ENCODE measurements around the gene AMDHD2. TPM values are rescaled to one million over a fixed set of nuclear protein-coding genes. Genes with fewer than 3 reads are reported as not detected.

The AMDHD2 gene
- total RNA-seq, 2 donors from 2014 or later = 42.6 to 67.0 TPM

- Histone ChIP-seq H3K9me3 (no peaks in the 10 kb centered on the region), H3K4me1 (ENCODE audit: control insufficient read depth in 1 of 2, low read depth in 2 of 2) (peaks cover 6 to 14% of the 10 kb centered on the region in 2 donors), H3K27me3 (replicated peaks; ENCODE audit: insufficient read depth) (no peaks in the 10 kb centered on the region), H3K27ac (no peak overlapping the region), H3K4me3 (no peak overlapping the region), H3K36me3 (peaks cover 32% of the 10 kb centered on the region)
- ATAC-seq (ENCODE audit: insufficient number of reproducible peaks, low FRiP score, low read depth) = no peak
- no peak for TF ChIP-seq CTCF (IDR thresholded peaks at IDR 0.05)
- DNase-seq (ENCODE audit: low spot score) = no peak
These were observed 7.6 kb downstream of the AMDHD2 start for GRCh38 chr16:2527784-2528100.

GRCh38 chr16:2528161-2529060 lies 8.2 kb downstream of the AMDHD2 start:
- Histone ChIP-seq H3K36me3 (peaks cover 32% of the 10 kb centered on the region), H3K27me3 (replicated peaks; ENCODE audit: insufficient read depth) (no peaks in the 10 kb centered on the region), H3K9me3 (no peaks in the 10 kb centered on the region), H3K4me3 (no peak overlapping the region), H3K27ac (no peak overlapping the region), H3K4me1 (ENCODE audit: control insufficient read depth in 1 of 2, low read depth in 2 of 2) (peaks cover 6 to 17% of the 10 kb centered on the region in 2 donors)
- no peak for TF ChIP-seq CTCF (IDR thresholded peaks at IDR 0.05)
- no peak for ATAC-seq (ENCODE audit: insufficient number of reproducible peaks, low FRiP score, low read depth)
- no peak for DNase-seq (ENCODE audit: low spot score)

GRCh38 chr16:2529061-2529931 lies 9.1 kb downstream of the AMDHD2 start:
- peaks cover 6 to 17% of the 10 kb centered on the region in 2 donors for H3K4me1 ChIP-seq (ENCODE audit: control insufficient read depth in 1 of 2, low read depth in 2 of 2)
- no peak overlapping the region for H3K27ac ChIP-seq
- H3K9me3 ChIP-seq = no peaks in the 10 kb centered on the region
- no peak for TF ChIP-seq CTCF (IDR thresholded peaks at IDR 0.05)
- H3K4me3 ChIP-seq = no peak overlapping the region
- no peaks in the 10 kb centered on the region for H3K27me3 ChIP-seq (replicated peaks; ENCODE audit: insufficient read depth)
- ATAC-seq (ENCODE audit: insufficient number of reproducible peaks, low FRiP score, low read depth) (no peak), DNase-seq (ENCODE audit: low spot score) (no peak)
- H3K36me3 ChIP-seq = peaks cover 27% of the 10 kb centered on the region

GRCh38 chr16:2529961-2530628 lies 9.9 kb downstream of the AMDHD2 start:
- Histone ChIP-seq H3K36me3 (peaks cover 24% of the 10 kb centered on the region), H3K27ac (no peak overlapping the region)
- ATAC-seq (ENCODE audit: insufficient number of reproducible peaks, low FRiP score, low read depth) = no peak

More at GRCh38 chr16:2529961-2530628, 9.9 kb downstream of the AMDHD2 start:
- Histone ChIP-seq H3K4me3 (no peak overlapping the region), H3K27me3 (replicated peaks; ENCODE audit: insufficient read depth) (no peaks in the 10 kb centered on the region), H3K4me1 (ENCODE audit: control insufficient read depth in 1 of 2, low read depth in 2 of 2) (peaks cover 6 to 17% of the 10 kb centered on the region in 2 donors), H3K9me3 (no peaks in the 10 kb centered on the region)
- DNase-seq (ENCODE audit: low spot score) = no peak
- TF ChIP-seq CTCF (IDR thresholded peaks at IDR 0.05) = no peak
